Immature natural killer cell (primary cell): ENCODE measurements around the gene DUX4. TPM values are rescaled to one million over a fixed set of nuclear protein-coding genes. Genes with fewer than 3 reads are reported as not detected.
"Not testable (repeated sequence)": the region's sequence is repeated elsewhere in the genome, so short reads cannot be mapped to it uniquely, and the experiment has no call there.

Source experiments
- DNase-seq, 3 donors: peaks; one replicate each; pipeline ENCODE4 v3.0.0; 2022; ENCODE audit warnings: mixed read lengths in 1 of 3
- H3K27ac Mint-ChIP-seq, 6 donors: one replicate each; pipeline ENCODE4 v1.8.0; 2020; ENCODE audit warnings: mixed read lengths in 6 of 6, mild to moderate bottlenecking in 5 of 6, inconsistent platforms in 4 of 6, moderate library complexity in 3 of 6
- H3K27me3 Mint-ChIP-seq, 3 donors: one replicate each; pipeline ENCODE4 v1.8.0; 2020 to 2021; ENCODE audit warnings: low read depth in 3 of 3, mild to moderate bottlenecking in 3 of 3, mixed read lengths in 3 of 3, moderate library complexity in 3 of 3, inconsistent platforms in 1 of 3
- H3K36me3 Mint-ChIP-seq, 3 donors: one replicate each; pipeline ENCODE4 v1.8.0; 2020; ENCODE audit warnings: mixed read lengths in 3 of 3, inconsistent platforms in 2 of 3, mild to moderate bottlenecking in 2 of 3
- H3K4me1 Mint-ChIP-seq, 2 donors: one replicate each; pipeline ENCODE4 v1.8.0; 2020; ENCODE audit warnings: inconsistent platforms in 2 of 2, mild to moderate bottlenecking in 2 of 2, mixed read lengths in 2 of 2, moderate library complexity in 1 of 2
- H3K4me3 Mint-ChIP-seq, 5 donors: one replicate each; pipeline ENCODE4 v1.8.0; 2020; ENCODE audit warnings: mild to moderate bottlenecking in 5 of 5, mixed read lengths in 5 of 5, inconsistent platforms in 3 of 5, moderate library complexity in 3 of 5
- H3K9me3 Mint-ChIP-seq, 6 donors: one replicate each; pipeline ENCODE4 v1.8.0; 2020; ENCODE audit warnings: mild to moderate bottlenecking in 6 of 6, mixed read lengths in 6 of 6, inconsistent platforms in 4 of 6, moderate library complexity in 3 of 6
- polyA plus RNA-seq, 3 donors: library from polyadenylated mRNA; unstranded; fragments of 300-500 nt; fragmentation: Illumina TruSeq; gene quantifications; one replicate each; pipeline ENCODE4 v1.2.3, GENCODE V29; 2021

The DUX4 gene
- polyA plus RNA-seq = not detected

DNA sequence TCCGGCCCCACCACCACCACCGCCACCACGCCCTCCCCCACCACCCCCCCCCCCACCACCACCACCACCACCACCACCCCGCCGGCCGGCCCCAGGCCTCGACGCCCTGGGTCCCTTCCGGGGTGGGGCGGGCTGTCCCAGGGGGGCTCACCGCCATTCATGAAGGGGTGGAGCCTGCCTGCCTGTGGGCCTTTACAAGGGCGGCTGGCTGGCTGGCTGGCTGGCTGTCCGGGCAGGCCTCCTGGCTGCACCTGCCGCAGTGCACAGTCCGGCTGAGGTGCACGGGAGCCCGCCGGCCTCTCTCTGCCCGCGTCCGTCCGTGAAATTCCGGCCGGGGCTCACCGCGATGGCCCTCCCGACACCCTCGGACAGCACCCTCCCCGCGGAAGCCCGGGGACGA, at the start of gene DUX4:
TSS of gene DUX4 (plus strand) at position 347 of the 400 bp plus-strand sequence. CDS start at position 347, 0 bp downstream.
- not testable (repeated sequence) for H3K27me3 Mint-ChIP-seq, DNase-seq, H3K27ac Mint-ChIP-seq, H3K4me1 Mint-ChIP-seq, H3K4me3 Mint-ChIP-seq, H3K9me3 Mint-ChIP-seq, H3K36me3 Mint-ChIP-seq

DNA sequence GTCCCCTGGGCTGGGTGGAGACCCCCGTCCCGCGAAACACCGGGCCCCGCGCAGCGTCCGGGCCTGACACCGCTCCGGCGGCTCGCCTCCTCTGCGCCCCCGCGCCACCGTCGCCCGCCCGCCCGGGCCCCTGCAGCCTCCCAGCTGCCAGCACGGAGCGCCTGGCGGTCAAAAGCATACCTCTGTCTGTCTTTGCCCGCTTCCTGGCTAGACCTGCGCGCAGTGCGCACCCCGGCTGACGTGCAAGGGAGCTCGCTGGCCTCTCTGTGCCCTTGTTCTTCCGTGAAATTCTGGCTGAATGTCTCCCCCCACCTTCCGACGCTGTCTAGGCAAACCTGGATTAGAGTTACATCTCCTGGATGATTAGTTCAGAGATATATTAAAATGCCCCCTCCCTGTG, 1.9 kb downstream of the DUX4 start:
- H3K9me3 Mint-ChIP-seq, H3K4me1 Mint-ChIP-seq, H3K4me3 Mint-ChIP-seq, DNase-seq, H3K27me3 Mint-ChIP-seq, H3K27ac Mint-ChIP-seq, H3K36me3 Mint-ChIP-seq: not testable (repeated sequence)

DNA sequence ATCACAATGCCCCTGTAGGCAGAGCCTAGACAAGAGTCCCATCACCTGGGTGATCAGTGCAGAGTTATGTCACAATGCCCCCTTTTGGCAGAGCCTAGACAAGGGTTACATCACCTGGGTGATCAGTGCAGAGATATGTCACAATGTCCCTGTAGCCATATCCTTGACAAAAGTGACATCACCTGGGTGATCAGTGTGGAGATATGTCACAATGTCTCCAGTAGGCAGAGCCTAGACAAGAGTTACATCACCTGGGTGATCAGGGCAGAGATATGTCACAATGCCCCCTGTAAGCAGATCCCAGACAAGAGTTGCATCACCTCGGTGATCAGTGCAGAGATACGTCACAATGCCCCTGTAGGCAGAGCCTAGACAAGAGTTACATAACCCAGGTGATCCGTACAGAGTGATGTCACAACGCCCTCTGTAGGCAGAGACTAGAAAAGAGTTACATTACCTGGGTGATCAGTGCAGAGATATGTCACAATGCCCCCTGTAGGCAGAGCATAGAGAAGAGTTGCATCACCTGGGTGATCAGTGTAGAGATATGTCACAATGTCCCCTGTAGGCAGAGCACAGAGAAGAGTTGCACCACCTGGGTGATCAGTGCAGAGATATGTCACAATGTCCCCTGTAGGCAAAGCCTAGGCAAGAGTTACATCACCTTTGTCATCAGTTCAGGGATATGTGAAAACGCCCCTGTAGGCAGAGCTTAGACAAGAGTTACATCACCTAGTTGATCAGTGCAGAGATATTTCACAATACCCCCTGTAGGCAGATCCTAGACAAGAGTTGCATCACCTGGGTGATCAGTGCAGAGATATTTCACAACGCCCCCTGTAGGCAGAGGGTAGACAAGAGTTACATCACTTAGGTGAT, 4.4 kb downstream of the DUX4 start:
- not testable (repeated sequence) for H3K4me3 Mint-ChIP-seq, H3K4me1 Mint-ChIP-seq, H3K27ac Mint-ChIP-seq, H3K27me3 Mint-ChIP-seq, H3K36me3 Mint-ChIP-seq, DNase-seq
- peaks cover 8 to 12% (median 10%) of the 10 kb centered on the region in 6 donors for H3K9me3 Mint-ChIP-seq

DNA sequence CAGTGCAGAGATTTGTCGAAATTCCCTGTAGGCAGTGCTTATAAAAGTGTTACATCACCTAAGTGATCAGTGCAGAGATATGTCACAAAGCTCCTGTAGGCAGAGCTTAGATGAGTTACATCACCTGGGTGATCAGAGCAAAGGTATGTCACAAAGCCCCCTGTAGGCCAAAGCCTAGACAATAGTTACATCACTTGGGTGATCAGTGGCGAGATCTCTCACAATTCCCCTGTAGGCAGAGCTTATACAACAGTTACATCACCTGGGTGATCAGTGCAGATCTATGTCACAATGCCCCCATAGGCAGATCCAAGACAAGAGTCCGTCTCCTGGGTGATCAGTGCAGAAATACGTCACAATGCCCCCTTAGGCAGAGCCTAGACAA, 5.0 kb downstream of the DUX4 start:
- DNase-seq = not testable (repeated sequence)

DNA sequence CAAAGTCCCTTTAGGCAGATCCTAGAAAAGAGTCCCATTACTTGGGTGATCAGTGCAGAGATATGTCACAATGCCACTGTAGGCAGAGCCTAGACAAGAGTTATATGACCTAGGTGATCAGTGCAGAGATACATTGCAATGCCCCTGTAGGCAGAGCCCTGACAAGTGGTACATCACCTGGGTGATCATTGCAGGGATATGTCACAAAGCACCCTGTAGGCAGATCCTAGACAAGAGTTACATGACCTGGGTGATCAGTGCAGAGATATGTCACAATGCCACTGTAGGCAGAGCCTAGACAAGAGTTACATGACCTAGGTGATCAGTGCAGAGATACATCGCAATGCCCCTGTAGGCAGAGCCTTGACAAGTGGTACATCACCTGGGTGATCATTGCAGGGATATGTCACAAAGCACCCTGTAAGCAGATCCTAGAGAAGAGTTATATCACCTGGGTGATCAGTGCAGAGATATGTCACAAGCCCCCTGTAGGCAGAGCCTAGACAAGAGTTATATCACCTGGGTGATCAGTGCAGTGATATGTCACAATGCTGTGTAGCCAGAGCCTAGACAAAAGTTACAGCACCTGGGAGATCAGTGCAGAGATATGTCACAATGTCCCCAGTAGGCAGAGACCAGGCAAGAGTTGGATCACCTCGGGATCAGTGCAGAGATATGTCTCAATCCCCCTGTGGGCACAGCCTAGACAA, 5.6 kb downstream of the DUX4 start:
- H3K27me3 Mint-ChIP-seq, H3K36me3 Mint-ChIP-seq, H3K27ac Mint-ChIP-seq, DNase-seq, H3K4me1 Mint-ChIP-seq, H3K4me3 Mint-ChIP-seq: not testable (repeated sequence)
- H3K9me3 Mint-ChIP-seq = peaks cover 8 to 12% (median 10%) of the 10 kb centered on the region in 6 donors

More for the DNA sequence above, 5.0 kb downstream of the DUX4 start:
- H3K9me3 Mint-ChIP-seq = peaks cover 8 to 12% (median 10%) of the 10 kb centered on the region in 6 donors
- not testable (repeated sequence) for H3K27ac Mint-ChIP-seq, H3K36me3 Mint-ChIP-seq, H3K27me3 Mint-ChIP-seq, H3K4me1 Mint-ChIP-seq, H3K4me3 Mint-ChIP-seq

DNA sequence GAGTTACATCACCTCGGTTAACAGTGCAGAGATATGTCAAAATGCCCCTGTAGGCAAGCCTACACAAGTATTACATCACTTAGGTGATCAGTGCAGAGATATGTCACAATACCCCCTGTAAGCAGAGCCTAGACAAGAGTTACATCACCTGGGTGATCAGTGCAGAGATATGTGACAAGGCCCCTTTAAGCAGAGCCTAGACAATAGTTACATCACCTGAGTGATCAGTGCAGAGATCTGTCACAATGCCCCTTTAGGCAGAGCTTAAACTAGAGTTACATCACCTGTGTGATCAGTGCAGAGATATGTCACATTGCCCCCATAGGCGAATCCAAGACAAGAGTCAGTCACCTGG, 6.1 kb downstream of the DUX4 start:
- not testable (repeated sequence) for H3K4me3 Mint-ChIP-seq, H3K27ac Mint-ChIP-seq, H3K36me3 Mint-ChIP-seq, DNase-seq, H3K4me1 Mint-ChIP-seq, H3K27me3 Mint-ChIP-seq
- H3K9me3 Mint-ChIP-seq = peaks cover 8 to 12% (median 10%) of the 10 kb centered on the region in 6 donors

DNA sequence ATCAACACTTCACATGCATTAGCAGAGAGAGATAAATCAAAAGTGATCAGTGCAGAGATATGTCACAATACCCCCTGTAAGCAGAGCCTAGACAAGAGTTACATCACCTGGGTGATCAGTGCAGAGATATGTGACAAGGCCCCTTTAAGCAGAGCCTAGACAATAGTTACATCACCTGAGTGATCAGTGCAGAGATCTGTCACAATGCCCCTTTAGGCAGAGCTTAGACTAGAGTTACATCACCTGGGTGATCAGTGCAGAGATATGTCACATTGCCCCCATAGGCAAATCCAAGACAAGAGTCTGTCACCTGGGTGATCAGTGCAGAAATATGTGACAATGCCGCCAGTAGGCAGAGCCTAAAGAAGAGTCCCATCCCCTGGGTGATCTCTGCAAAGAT, 7.4 kb downstream of the DUX4 start:
- H3K4me3 Mint-ChIP-seq, DNase-seq, H3K4me1 Mint-ChIP-seq: not testable (repeated sequence)

DNA sequence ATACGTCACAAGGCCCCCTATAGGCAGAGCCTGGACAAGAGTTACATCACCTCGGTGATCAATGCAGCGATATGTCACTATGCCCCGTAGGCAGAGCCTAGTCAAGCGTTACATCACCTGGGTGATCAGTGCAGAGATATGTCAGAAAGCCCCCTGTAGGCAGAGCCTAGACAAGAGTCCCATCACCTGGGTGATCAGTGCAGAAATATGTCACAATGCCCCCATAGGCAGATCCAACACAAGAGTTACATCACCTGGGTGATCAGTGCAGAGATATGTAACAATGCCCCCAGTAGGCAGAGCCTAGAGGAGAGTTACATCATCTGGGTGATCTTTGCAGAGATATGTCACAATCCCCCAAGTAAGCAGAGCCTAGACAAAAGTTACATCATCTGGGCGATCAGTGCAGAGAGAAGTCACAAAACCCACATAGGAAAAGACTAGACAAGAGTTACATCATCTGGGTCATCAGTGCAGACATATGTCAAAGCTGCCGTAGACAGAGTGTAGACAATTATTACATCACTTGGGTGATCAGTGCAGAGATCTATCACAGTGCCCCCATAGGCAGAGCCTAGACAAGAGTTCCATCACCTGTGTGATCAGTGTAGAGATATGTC, 8.0 kb downstream of the DUX4 start:
- not testable (repeated sequence) for DNase-seq, H3K4me3 Mint-ChIP-seq

More for the DNA sequence above, 7.4 kb downstream of the DUX4 start:
- peaks cover 8 to 12% (median 10%) of the 10 kb centered on the region in 6 donors for H3K9me3 Mint-ChIP-seq
- H3K36me3 Mint-ChIP-seq, H3K27ac Mint-ChIP-seq, H3K27me3 Mint-ChIP-seq: not testable (repeated sequence)

DNA sequence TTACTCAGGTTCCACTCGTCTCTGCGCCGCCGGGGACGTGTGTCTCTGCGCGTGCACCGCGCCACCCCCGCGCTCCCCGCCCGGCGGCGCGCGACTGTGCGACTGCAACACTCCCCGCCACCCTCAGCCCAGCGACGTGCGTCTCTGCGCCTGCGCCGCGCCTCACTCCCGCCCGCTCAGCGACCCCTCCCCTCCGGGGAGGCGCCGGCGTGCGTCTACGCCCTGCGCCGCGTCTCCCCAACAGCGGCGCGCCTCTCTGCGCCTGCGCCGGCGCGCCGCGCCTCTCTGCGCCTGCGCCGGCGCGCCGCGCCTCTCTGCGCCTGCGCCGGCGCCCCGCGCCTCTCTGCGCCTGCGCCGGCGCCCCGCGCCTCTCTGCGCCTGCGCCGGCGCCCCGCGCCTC, 29.9 kb downstream of the DUX4 start:
- H3K27ac Mint-ChIP-seq, H3K4me3 Mint-ChIP-seq, H3K36me3 Mint-ChIP-seq, DNase-seq, H3K27me3 Mint-ChIP-seq, H3K9me3 Mint-ChIP-seq, H3K4me1 Mint-ChIP-seq: not testable (repeated sequence)

More for the DNA sequence above, 8.0 kb downstream of the DUX4 start:
- peaks cover 8 to 12% (median 10%) of the 10 kb centered on the region in 6 donors for H3K9me3 Mint-ChIP-seq
- H3K27ac Mint-ChIP-seq, H3K36me3 Mint-ChIP-seq, H3K27me3 Mint-ChIP-seq, H3K4me1 Mint-ChIP-seq: not testable (repeated sequence)

Other genes with a start within 250 kb of the DUX4 start
- 10 to 100 TPM; 54.9 to 68.9 (median 67.3) TPM for gene FRG1, start 232.9 kb upstream of the DUX4 start, polyA plus RNA-seq
- not detected for gene FRG2, start 146.5 kb upstream of the DUX4 start, polyA plus RNA-seq
- gene DBET, start 109.3 kb upstream of the DUX4 start, polyA plus RNA-seq = not detected